Activated T-helper 1 cell treated with anti-CD3 and anti-CD28 coated beads, Interleukin-2, amount 50 U/mL, for 16 hours (primary cell): ENCODE measurements around the gene RSPO4.
"Not testable (repeated sequence)": the region's sequence is repeated elsewhere in the genome, so short reads cannot be mapped to it uniquely, and the experiment has no call there.

ENCODE experiments used
- DNase-seq, 2 donors: peaks; one replicate each; pipeline ENCODE4 v3.0.0-alpha.2; 2020; ENCODE audit warnings: low read depth in 1 of 2, low spot score in 1 of 2

Gene RSPO4

DNA sequence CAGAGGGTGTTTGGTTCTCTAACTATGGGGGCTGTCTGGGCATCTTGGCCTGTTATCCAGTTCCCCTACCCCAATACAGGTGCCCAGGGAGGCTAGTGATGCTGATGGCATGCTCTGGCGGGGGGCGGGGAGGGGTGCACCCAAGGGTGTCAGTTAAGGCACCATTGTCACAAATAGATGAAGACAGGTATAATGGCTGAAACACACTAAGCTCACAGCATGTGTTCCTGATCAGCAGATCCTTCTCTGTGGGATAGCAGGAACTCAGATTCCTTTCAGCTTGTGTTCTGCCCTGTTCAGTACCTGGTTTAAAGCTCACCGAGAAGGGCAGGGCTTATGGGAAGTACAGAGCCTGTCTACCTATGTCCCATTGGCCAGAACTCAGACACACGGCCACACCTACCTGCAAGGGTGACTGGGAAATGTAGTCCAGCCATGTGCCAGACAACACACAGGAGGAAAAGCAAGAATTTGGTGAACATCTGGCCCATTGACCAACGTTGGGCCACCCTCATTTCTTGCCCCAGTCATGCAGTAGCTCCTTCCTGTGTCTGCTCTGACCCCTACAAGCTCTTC lies 3.4 kb upstream of the RSPO4 start:
- DNase-seq: no peak

DNA sequence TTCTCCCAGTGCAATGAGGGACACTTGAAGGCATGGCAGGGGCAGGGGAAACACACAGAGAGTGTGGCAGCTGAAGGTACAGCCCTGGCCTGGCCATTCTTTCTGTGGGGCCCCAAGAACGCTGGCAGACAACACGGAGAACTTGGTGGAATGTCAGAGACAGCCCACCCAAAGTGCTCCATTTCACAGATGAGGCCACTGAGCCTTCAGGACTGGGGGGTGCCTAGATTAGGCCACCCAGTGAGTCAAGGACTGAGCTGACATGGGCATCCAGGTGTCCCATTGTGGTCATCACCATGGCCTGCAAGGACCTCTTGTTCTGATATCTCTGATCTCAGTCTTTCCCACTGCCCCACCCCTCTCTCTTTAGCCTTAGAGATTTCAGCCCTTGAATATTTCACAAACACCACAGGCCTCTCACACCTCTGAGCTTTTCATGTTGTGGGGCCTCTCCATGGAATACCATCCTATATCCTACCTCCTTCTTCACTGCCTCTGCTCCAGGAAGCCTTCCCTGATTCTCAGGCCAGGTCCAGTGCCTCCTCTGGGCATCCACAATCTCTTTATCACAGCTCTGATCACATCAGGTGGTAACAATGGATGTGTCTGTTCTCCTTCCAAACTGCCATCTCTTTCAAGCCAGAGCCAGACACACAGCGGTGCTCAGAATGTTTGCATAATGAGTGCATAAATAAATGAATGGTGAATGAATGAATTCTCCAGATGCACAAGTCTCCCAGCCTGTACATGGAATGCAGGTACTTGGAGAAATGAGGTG lies 2.0 kb upstream of the RSPO4 start:
- DNase-seq: no peak

DNA sequence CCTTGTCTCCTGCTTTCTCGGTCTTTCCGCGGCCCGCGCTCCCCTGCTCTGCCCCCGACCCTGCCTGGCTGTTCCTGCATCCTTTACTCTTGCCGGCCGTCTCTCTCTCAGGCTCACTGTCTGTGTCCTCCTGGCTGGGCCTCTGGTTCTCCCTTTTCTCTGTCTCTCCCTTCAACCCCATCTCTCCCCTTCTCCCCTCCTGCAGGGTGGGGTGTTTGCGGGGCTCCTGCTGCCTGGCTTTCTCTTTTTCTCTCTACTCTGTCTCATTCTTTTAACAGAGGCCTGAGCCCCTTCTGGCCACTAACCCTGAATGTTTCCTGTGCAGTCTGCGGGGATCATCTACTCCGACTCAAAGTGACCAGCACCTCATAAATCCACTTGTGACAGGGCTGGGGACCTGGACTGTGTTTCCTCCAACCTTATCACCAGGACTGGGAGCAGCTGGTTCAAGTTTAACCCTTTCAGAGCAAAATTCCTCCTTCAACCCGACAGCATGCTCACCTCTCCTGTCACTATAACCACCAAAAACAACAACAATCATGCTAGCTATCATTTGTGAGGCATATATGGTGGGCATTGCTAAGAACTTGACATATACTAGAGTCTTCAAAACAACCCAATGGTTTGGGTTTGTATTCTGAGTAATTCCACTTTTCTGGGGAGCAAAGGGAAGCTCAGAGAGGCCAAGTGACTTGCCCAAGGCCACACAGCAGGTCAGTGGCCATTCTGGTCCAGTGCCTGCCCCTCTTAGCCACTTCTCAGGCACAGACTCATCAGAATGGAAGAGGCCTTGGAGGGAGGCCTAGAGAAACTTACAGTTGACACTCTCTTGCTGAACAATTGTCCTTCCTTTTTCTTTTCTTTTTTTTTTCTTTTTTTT lies 811 bp upstream of the RSPO4 start:
- no peak for DNase-seq

DNA sequence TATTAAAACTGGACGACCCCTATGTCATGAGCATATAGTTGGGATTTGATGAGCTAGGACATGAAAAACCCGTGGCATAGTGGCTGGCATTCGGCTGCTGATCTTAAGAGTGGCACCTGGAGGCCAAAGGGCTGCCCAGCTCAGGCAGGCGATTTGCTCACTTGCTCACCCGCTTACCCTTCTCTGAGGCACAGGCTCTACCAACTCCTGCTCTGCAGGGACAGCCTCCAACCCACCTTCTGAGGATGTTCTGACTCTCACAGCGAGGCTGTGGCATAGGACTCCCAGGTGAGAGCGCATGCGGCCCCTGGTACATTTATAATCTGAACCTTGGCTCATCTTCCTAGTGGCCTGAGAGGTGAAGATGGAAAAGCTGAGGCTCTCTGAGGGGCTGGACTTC lies 995 bp downstream of the RSPO4 start:
- no peak for DNase-seq

DNA sequence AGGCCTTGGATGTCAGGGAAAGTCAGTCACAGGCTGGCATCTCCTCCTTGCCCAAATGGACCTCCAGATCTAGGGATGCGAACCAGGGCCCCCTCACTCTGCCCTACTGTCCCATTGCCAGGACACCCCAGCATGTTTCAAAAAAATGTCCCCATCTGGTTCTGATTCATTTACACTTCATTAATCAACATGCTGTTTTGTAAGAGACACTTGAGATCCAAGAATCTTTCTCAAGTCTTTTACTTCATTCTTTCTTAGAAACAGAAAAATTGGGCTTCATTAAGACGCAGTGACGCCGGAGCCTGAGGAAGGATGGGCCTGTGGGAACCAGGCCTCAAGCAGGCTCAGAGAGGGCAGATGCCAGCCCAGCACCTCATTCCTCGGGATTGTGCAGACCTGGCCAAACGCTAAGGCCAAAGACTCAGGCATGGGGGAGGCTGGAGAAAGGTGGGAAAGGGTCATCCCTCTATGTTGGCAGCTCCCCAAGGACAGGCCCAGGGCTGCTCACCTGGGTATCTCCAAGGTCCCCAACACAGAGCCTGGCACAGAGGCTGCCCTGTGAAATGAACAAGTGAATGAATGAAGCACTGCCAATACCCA lies 3.8 kb downstream of the RSPO4 start:
- DNase-seq: no peak

GRCh38 chr20:997486-997885 lies 4.6 kb downstream of the RSPO4 start:
- DNase-seq: no peak

GRCh38 chr20:997016-997415 lies 5.1 kb downstream of the RSPO4 start:
- no peak for DNase-seq

DNA sequence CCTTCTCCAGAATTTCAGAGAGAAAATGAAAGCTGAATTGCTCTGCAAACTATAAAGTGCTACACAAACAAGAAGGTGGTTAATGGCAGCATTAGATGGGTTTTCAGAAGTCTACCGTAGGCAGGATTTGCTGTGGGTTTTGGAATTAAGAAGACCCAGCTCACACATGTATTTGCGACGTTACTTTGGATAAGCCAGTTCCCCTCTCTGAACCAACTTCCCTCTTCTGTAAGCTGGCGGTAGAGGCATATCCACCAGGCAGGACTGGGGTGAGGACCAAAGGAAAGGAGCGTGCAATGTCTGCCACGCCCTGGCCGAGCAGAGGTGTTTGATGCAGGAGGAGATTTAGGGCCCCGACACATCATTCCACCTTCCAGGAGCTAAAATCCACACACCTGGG lies 6.9 kb downstream of the RSPO4 start:
- no peak for DNase-seq

DNA sequence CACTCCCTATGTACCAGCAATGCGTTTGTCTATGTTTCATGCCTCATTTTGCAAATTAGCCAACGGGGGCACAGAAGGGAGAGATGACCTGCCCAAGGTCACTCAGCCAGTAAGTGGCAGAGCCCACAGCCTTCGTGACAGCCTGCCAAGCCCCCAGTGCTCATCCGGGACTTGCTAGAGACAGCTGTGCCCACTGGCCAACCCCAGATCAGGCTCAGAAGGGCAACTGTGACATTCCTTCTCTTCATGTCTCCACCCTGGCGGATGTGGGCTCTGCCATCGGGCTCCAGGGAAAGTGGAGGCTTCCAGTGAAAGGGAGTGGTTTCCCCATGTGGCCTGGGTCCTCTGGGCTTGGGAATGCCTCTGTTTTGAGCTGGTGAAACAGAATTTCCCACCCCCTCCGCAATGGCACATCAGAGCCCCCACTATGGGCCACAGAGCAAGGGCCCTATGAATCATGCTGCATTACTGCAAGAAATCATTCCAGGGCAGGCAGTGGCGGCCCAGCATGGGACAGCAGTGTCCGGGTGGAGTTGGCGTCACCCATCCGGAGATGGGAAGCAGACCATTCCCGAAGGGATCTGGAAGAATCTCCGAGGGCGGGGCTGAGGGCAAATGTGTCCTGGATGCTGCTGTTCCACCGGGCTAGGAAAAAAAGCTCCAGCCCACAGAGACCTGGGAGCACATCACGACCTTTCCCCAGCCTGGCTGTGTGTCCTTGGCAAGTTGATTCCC lies 9.1 kb downstream of the RSPO4 start:
- no peak for DNase-seq

DNA sequence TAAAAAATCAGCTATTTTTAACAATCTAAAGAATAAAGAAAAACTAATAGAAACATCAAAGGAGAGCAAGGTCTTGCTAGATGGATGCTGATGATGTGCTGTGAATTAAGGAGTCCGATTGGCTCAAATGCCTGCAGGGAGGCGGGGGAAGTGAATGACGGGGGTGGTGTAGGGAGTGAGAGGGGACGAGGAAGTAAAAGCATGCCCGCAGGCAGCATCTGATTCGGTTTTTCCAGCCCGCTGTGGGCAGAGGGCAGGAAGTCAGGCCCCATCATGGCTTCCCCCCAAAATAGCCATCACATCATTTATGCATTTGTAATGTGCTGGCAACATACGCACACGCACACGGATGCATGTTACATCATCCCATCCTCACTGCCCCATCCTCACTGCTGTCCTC lies 10.3 kb downstream of the RSPO4 start:
- no peak for DNase-seq

DNA sequence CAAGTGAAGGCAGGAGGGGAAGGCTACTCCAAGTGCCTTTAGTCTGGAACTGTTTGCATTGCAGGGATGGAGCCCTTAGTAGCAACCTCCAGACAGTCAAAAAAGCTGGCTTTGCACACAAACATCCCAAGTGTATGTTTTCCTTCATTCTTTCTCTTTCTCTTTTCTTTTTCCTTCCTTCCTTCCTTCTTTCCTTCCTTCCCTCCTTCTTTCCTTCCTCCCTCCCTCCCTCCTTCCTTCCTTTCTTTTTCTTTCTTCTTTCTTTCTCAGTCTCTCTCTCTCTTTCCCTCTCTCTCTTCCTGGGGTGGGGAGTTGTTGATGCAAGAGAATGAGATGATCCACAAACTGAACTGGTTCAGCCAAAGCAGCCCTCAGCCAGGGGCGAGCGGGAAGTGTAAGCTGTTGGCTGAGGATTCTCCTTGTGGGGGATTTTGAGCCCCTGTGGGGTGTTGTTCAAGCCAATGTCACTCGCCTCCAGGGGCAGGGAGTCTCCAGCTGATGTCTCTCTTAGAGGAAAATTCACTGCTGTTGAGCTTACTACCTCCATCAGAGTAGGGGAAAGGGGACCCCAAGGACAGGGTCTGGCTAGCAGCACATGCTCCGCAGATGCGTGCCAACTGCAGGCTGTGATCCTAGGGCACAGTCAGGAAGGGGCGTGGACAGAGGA lies 11.7 kb downstream of the RSPO4 start:
- no peak for DNase-seq

GRCh38 chr20:988272-988671 lies 13.8 kb downstream of the RSPO4 start:
- DNase-seq: no peak

- DNase-seq: no peak
Measured at GRCh38 chr20:987677-988076, 14.4 kb downstream of the RSPO4 start.

DNA sequence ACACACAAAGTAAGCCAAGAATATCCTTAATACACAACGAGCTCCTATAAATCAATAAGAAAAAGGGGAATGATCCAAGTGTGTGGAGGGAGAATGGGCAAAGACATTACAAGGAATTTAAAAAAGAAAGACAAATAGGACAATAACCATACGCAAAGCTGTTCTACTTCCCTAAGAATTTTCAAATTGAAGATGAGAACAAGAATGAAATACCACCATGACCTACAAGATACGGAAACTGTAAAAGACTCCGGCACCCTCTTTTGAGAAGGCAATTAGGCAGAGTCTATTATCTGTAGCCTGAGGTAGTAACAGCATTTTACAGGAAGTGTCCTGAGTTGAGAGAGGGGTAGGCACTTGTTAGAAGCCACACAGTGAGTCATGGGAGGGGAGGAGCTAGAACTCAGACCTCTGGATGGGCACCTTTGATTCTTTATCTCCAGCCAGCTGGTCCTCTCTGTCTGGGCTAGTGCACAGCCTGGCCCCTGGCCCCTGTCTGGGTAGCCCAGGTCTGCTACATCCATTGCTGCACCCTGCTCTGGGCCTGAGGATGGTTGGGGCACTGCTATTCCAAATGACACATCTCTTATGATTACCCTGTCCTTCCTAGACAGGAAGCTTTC lies 15.3 kb downstream of the RSPO4 start:
- DNase-seq: no peak

DNA sequence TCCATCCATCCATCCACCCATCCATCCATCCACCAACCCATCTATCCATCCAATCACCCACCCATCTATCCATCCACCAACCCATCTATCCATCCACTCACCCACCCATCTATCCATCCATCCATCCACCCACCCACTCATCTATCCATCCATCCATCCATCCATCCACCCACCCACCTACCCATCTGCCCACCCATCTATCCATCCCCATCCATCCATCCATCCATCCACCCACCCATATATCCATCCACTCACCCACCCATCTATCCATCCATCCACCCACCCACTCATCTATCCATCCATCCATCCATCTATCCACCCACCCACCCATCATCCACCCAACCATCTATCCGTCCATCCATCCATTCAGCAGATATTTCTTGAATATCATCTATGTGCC lies 17.1 kb downstream of the RSPO4 start:
- DNase-seq: not testable (repeated sequence)

DNA sequence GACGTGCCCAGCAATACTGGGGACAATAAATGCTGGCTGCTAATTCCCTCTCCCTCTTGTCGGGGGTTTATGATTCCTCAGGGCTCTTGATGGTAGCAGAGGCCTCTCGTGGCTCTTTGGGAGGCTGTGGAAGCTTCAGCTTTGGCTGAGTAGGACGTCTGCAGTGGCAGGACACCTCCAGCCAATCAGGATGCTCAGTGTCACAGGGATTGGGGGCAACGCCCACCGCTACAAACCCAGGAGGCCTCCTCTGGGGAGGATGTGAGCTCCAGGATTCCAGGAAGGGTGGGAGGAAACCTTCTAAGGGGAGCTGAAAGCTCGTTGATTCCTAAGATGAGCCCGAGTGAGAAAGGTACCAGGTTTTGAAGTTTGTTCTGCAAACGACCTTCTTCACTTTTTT lies 19.4 kb downstream of the RSPO4 start:
- no peak for DNase-seq

- no peak for DNase-seq
Measured at GRCh38 chr20:977021-977420, 25.1 kb downstream of the RSPO4 start.

DNA sequence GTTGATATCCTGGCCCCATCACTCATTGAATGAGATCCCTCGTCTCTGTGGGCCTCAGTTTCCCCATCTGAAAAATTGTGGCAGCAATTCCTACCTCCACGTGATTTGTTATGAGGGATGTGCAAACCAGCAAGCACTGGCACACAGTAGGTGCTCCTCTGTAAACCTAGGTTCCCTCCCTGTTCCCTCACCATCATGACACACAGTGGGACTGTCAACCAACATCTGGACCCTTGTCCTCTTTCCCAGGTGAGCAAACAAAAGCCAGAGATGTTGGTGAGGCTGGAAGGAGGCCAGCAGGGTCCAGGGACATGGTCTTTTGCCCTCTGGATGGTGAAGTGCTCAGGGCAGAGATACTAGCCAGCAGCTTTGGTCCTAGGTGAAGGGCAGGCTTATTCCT lies 26.1 kb downstream of the RSPO4 start:
- no peak for DNase-seq

DNA sequence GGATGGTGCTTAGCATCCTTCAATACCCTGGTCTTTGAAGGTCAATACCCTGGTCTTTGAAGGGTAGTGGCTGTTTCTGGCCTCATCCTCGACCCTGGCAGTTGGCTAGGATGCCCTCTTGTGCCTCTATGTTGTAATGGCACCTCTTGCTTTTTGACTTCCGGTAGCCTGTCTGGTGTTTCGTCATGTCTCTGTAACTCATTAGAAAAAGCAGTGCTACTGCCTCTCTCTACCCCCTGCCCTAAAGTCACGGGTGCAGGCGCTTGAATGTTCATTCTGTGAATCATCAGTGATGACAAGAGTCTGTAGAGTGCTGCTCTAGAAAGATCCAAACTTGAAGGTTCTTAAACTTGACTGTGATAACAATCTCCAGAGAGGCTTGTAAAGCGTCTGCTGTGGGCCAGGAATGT lies 28.3 kb downstream of the RSPO4 start:
- DNase-seq: no peak

- DNase-seq: no peak
Measured at GRCh38 chr20:972256-972655, 29.9 kb downstream of the RSPO4 start.
